Testis (tissue), 2 donors: ENCODE results near the gene FASTKD3.

Source experiments
- POLR2A ChIP-seq: fragments of 450-650 bp; IDR thresholded peaks from one replicate; pipeline ENCODE4 v1.6.1; 2017; ENCODE audit warnings: antibody characterized with exemption, mild to moderate bottlenecking, moderate library complexity
- TF ChIP-seq, protein P1 (sequence below), 3 experiments: fragments of 450-650 bp in 2 of 3; fragments of 200-600 bp in 1 of 3; sonication (generic) in 1 of 3; IDR thresholded peaks; one replicate each; pipeline ENCODE4 v1.5.1; 2016 to 2019; ENCODE audit warnings: antibody characterized with exemption in 3 of 3, mild to moderate bottlenecking in 2 of 3, moderate library complexity in 1 of 3

DNA sequence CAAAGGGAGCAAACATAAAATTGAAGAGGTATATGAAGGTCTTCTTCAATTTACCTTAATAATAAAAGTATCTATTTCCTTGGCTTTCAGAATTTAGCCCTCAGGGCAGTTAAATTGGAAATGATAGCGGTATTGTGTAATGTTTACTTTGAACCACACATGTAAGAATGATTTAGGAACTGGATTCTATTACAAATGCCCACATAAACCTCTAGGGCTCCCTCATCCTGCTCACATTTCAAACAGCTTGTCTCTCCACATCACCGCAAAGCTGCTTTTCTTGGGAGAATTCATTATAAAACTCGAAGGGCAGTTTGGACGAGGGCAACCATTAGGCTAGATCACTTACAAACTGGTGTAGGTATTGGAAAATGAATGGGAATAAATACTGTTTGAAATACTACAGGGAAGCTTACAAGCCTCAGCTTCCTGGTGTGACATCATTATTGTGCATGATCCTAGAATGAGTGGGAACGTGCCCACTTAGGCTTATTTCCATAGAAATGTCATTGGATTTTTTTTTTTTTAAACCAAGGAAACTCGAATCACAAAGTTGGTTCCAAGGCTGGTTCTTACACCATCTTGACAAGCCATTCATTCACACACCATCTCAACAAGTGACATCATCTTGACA lies 47.5 kb upstream of the FASTKD3 start:
- TF ChIP-seq, protein P1, sequence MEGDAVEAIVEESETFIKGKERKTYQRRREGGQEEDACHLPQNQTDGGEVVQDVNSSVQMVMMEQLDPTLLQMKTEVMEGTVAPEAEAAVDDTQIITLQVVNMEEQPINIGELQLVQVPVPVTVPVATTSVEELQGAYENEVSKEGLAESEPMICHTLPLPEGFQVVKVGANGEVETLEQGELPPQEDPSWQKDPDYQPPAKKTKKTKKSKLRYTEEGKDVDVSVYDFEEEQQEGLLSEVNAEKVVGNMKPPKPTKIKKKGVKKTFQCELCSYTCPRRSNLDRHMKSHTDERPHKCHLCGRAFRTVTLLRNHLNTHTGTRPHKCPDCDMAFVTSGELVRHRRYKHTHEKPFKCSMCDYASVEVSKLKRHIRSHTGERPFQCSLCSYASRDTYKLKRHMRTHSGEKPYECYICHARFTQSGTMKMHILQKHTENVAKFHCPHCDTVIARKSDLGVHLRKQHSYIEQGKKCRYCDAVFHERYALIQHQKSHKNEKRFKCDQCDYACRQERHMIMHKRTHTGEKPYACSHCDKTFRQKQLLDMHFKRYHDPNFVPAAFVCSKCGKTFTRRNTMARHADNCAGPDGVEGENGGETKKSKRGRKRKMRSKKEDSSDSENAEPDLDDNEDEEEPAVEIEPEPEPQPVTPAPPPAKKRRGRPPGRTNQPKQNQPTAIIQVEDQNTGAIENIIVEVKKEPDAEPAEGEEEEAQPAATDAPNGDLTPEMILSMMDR (IDR thresholded peaks at IDR 0.05) = no peak
- no peak for TF ChIP-seq POLR2A
